NCI-H1105 treated with DMSO at 0.1 percent for 48 hours (cell line): ENCODE data around the gene PLA2R1.
A peak's percentile ranks its signal among the peaks of the same experiment; 100 is the strongest.

Source experiments
- DNase-seq: peaks from one replicate; lab custom pipeline; 2025; lab: John Stamatoyannopoulos, UW

Gene PLA2R1

DNA sequence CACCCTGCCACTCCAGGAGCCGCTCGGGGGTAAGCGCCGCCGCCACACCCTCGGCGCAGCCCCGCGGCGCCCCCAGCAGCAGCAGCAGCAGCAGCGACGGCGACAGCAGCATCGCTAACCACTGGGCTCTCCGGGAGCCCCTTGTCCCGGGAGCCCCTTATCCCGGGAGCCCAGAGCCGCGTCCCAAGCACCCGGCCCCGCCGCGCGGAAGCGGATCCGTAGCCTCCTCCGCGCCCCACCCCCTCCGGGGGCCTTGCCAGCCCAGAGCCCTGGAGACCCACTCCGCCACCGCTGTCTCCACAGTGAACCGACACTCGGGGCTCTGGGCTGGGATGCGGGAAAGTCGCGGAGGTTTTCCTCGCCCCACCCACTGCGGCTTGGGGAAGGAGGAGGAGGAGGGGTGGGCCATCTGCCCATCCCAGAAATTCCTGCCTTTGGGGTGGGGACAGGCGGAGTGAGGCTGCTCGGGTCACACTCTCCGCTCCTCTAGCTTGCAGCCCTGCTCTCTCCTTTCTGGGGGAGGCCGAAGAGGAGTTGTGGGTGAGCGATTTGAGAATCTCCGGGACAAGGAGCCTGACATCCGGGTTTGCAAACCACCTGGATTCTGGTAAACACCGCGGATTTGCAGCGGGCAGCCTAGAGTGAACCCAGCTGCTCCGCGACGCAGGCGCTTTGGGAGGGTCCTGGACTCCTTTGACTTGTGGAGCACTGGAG, at the start of gene PLA2R1:
Gene PLA2R1, minus strand, starts transcription at position 324 of the 714 bp plus-strand sequence. Its CDS starts 212 bp downstream, at position 112.
- no peak for DNase-seq

DNA sequence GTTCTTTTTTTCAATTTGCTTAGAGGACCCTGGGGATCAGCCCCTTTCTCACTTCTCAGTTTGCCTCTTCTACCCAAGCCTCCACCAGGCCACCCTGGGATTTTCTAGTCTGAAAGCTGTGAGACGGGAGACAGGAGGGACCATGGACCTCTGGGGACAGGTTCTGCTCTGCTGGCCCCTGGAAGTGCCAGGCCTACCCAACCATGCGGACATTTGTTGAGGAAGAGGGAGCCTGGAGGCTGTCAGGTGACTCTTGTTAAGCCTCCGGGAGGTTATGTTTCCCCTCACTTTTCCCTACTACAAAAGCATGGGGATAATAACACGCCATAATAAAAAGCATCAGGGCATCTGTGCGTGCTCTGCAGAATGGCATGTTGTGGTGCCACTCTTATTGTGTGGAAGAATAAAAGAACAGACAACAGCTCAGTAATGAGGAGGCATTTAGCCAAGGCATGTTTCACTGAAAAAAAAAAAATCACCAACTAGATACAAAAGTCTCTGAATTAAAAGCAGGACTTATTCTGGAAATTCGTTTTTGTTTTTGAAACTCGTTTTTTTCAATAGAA, 48.3 kb upstream of the PLA2R1 start:
- no peak for DNase-seq

DNA sequence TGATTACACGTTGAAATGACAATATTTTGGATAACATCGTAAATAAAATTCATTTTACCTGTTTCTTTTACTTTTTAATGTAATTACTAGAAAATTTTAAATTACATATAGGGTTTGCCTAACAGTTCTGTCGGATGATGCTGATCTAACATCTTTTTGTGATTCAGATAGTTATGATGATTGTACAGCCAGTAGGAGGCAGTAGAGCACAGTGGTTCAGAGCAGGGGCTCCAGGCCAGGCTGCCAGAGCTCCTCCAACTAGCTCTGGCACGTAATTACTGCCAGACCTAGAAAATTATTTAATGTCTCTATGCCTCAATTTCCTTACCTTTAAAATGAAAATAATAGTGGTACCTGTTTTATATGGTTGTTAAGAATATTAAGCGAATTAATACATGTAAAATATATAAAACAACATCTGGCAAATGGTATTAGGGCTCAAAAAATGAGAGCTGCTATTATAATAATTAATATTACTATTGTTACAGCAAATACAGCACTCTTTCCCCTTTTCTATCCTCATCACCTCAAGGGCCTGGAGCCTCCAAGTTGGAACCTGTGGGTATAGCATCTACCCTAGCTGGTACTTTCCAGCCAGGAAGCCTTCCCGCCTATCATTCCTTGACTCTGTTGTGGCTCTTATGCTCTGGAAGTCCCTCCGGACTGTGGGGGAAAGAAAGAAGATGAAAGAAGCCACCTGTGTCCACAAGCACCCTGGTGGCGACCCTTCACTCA, 47.7 kb upstream of the PLA2R1 start:
- peak; percentile 58 for DNase-seq

DNA sequence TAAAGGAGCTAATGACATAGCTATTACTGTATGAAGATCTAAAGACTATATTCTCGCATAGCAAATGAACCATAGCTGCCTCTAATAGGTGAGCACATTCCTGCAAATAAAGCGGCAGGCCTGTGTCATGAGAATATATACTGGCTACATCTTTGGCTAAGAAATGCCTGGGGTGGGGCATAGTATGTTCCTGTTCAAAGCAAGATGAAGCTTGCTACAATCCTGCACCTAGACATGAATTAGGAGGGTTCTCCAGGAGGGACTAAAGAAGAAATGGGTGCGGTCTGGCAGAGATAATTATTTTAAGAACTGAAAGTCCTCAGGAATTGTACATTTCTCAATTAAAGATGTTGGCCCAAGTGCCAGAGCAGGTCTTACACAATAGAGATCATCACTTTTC, 46.8 kb upstream of the PLA2R1 start:
- DNase-seq, result no peak

DNA sequence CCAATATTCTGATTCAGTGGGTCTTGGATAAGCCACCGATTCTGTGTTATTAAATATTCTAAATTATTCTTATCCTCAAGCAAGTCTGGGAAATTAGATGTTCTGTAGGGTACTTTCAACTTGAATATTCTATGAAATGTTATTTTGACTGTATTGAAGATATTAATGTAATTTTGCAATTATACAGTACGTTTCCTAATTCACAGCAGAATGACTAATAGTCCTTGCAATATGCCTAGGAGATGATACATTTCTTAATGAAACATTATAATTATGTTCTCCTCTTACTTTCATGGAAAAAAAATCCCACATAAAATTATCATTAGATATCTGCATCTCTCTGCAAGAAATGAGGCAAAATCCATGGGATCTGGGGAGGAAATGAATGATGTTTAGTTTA, 46.2 kb upstream of the PLA2R1 start:
- DNase-seq, result no peak

DNA sequence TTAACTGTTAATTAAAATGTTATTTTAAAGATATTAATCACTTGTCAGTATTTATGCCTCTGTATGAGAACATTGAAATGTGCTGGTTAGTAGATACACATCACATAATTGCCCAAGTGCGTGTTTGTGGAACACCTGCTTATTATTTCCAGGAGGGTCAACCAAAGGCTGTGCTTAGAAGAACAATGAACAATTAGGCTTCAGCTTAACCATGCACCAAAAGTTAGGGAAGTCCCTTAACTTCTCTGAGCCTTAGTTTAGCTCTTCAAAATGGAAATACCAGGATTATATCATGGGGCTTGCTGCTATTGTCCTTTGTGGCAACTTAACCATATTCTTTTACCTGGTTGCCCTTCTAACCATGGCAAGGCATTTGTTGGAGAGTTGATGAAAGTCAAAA, 43.0 kb upstream of the PLA2R1 start:
- DNase-seq, result no peak

DNA sequence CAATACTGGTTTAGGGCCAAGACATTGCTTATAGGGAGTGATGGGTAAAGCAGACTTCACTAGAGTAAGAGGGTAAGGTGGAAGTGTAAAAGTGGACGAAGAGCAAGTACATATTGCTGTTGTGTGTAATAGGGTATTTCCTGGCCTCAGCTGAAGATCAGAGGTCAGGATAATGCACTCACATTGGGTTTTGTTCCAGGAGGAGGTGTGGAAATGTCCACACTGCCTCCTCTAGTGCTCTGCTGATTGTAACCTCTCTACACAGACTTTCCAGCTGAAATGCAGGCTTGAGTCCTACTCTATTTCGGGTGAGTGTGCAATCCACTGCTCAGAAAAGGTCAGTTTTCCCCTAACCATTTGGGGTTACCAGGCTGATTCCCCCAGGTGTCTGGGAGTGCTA, 41.7 kb upstream of the PLA2R1 start:
- DNase-seq, result no peak

DNA sequence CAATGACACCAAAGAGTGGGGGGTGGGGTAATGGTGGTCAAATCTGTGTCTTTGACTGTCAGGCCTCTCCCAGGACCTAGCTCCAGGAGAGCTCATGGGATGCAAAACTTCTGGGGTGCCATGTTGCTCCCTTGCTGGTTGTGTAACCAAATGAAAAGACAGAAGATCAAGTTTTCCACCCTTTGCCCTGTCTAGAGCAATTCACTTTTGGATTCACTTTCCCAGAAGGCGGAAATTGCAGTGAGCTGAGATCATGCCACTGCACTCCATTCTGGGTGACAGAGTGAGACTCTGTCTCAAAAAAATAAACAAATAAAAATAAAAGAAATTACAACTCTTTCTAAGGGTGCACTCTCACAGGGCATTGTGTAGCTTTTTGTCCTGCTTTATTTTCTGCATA, 34.9 kb upstream of the PLA2R1 start:
- DNase-seq, result no peak

DNA sequence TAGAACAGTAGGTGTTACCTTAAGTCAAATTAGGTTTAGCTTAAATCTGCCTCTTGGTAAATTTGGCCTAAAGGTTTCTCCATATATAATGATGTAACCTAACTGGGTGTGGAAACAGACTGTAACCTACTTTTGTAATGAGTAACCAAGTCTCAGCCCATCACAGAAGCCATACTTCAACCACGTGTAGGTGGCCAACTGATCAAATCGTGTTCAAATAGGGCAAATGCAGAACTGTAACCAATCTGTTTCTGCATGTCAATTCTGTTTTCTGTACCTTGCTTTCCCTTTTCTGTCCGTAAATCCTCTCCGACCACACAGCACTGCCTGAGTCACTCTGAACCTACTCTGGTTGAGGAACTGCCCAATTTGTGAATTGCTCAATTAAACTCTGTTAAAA, 34.0 kb upstream of the PLA2R1 start:
- no peak for DNase-seq

DNA sequence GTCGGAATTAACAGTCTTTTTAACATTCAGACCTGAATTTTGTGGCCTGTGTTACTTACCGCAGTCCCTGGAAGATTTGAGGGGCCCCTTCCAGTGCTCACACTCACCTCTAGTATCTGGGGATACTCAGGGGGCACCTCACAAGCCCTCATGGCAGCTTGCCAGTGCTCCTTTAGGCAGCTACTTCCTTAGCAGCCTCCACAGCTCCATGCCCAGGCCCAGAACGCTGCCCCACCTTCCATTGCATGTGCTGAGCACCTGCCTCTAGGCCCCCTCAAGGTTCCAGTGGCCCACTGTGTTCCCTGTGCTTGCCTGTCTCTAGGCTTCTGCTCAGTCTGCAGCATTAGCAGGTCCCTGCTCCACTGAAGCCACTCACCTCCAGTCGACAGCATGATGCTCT, 30.0 kb upstream of the PLA2R1 start:
- DNase-seq, result no peak

DNA sequence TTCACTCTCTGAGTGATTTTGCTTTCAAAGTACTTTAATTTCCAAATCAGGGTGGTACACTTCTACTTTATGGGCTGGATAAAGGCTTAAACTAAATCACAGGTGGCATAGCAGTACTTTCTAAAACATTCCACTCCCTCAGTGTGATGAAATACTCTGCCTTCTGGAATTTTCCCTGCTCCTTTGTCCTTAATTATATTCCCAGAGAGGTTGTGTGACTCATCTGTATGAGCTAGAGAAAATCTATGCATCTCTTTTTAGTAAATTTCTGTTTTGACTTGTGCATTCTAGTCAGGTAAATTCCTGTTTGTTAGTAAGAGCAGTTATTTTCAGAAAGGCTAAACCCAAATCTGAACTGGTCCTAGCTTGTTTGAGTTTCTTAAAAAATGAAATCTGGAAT, 29.0 kb upstream of the PLA2R1 start:
- no peak for DNase-seq

DNA sequence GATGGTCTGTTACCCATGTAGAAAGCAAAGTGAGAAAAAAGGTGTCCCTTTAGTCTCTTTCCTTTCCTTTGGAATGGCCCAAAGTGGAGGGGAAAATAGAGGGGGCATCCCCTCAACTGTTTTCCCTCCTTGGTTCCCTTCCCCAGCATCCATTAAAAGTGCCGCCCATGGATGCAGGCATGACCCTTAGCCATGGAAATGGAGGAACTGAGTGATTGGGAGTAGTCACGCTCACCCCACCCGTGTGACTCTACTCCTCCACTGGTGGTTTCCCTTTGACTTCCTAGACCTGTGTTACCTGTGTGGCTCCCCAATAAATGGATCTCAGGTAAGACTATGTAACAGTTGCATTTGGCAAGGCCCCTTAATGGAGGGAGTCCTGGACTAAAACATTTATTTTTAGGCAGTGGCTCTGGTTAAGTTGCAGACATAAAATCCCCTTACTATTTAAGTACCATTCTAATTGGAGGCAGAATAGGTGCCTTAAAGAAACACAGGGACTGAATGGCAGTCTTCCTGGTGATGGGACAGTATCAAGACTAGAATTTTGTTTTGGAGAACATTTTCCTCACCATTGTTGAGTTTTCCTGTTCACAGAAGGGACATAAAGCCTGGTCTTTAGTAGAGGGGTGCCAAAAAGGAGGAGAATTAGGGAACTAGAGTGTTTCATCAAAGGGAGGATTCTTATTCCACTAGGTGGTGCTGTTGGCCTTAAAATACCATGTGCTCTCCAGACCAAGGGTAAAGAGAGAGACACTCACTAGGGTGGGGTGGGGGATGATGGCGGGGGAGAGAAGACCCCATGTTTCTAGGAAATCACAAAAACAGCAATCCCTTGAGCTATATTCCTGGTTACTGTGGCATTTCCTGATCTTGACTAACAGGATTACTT, 25.7 kb upstream of the PLA2R1 start:
- DNase-seq, result no peak

DNA sequence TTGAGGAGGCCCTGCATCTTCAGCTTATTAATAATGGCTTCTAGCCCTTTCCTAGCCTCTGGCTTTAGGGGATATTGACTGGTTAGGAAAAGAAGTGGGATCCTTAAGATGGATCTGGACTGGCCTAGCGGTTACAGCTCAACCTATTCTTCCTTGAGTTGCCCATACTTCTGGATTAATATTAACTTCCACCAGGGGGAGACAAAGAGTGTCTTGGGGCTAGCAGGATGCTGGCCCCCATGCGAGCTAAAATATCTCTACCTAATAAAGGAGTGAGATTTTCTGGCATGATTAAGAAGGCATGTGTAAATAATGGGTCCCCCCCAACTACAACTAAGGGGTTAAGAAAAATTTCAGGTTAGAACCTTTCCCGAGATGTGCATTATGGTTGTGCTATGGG, 23.2 kb upstream of the PLA2R1 start:
- DNase-seq, result no peak

DNA sequence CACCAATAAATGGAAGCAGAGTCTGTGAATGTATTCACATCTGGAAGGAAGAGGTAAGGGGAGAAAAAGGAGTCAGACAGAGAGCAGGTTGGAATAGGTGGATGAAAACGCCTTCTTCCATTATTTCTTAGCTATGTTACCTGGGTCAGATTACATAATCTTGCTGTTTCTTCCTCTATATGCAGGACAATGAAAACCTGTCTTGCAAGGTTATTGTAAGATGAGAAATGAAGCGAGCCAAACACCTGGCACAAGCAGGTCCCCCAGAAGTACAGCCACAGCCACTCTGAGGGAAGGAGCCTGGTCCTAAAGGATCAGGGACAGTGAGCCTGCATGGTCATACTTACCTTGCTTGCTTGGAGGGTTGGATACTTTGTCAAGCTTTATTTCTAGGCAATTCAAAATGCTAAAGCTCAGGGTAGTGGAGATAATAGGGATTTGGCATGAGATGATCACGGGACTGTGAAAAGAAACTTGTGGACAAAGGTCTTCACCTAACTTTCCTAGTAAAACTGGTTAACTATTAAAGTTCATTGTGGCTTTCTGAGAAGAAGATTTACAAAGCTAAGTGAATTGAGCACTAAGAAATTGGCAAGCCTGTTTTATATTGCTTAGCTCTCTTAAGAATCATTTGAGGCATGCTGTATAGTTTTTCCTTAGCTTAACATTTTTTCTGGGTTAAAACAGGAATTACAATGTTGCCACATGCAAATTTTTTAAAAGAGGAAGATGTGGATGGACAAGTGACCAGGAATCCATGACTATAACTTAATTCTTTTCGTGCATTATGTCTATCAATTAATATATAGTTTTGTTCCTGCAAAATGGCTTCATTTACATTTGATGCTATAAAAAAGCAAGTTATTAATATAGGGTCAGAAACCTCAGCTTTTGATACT, 15.7 kb upstream of the PLA2R1 start:
- DNase-seq, result no peak

DNA sequence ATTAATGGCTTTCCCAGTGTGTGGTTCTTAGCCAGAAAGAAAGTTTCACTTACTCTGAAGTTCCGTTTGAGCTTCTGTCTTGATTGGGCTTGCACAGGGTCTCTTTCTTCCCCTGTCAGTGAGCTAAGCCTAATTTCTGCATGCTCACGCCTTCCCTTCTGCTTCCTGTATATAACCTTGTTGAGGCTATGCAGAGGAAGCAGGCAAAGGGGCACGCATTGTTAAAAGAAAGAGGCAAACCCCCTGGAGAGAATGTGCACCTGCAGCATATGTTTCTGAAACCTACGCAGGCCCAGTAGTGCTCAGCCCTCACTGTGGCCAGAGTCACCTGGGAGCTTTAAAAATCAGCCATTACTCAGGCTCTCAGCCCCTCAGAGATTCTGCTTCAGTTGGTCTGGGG, 14.5 kb upstream of the PLA2R1 start:
- DNase-seq, result peak; percentile 86

DNA sequence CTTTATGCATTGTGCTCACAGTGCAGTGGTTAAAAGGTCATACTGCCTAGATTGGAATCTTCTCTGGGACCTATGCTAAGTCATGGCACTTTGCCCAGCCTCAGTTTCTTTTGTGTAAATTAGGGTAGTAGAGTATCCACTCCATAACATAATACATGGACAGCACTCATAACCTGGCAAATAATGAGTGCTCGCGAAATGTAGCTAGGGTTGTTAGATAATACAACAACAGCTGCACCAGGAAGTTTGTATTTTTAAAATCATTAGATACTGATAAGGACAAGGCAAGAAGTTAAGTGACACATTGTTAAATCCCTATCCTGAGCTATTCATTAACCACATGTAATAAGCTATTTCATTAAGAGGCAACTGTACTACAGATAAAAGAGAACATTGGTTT, 13.8 kb upstream of the PLA2R1 start:
- DNase-seq, result peak; percentile 85

DNA sequence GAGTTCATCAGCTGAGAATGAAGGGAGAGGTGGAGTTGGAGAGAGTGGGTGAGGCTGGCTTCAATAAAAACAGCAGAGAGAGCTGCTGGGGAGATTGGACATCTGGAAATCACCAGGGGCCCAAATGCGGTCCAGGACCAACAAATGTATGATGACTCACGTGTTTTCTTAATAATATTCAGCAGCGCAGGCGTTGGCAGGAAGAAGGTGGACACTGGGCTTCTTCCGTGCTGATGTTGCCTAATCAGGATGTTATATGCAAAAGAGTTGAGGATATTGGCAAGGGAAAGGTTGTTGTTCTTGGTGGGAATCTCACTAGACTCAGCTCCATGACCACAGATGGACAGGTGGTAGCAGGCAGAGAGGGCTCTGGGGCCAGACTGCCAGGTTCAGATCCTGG, 12.8 kb upstream of the PLA2R1 start:
- no peak for DNase-seq

DNA sequence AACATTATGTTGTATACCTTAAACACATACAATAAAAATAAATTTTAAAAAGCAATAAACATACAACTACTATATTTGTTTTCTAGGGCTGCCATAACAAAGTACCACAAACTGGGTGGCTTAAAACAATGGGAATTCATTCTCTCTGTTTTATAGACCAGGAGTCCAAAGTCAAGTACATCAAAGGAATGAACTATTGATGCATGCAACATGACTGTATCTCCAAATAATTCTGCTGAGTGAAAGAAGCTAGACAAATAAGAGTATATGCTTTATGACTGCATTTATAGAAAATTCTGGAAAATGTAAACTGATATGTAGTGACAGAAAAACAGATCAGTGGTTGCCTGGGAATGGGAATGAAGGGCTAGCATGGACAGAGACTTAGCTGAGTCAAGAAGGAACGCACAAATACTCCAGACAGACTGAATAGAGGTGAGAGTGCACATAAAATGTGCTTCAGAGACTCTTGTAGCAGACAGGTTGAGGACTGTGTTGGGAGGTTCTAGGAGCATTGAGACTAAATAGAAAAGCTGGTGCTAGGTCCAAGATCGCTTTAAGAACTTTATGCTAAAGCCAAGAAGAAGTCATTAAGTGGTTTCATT, 11.0 kb upstream of the PLA2R1 start:
- DNase-seq, result no peak

DNA sequence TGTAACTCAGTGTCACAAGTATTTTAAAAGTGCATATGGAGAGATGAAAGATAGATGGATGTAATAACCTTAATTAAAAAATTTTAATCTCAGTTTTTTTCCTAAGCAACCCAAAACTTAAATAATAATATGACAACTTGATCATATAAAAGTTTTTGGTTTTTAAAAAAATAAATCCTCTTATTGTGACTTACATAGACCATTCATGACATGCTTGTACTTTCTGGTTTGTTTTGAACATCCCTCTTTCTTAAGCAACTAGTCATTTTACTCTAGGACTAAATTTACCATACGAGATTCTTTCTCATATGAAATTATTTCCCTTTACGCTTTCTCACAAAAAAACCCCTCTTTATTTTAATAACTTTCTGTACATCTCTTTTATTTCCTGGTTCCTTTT, 6.5 kb upstream of the PLA2R1 start:
- DNase-seq, result no peak

DNA sequence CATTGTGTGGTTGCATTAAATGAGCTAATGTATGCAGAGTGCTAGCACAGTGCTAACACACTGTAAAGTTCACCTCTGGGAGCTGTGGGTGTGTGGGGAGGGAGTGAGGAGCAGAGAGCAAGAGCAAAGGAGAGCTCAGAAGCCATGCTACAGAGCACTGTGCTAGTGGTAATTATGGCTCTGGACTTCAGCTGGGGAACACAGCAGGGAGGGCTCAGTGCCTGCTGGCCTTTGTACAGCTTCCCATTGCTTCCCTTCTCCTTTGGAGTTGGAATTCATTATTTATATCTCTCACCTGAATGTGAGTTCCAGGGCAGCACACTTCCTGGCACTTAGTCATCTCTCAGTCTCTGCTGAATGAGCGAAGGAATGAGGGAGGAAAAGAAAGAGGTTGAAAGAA, 2.5 kb upstream of the PLA2R1 start:
- DNase-seq, result no peak
